HG02884 (cell line): ENCODE measurements around the gene GNAZ.

Source experiments
- ATAC-seq: cut with Tn5 transposase; IDR thresholded peaks from one replicate; pipeline ENCODE4 v1.9.1; 2021; ENCODE audit warnings: mild to moderate bottlenecking, moderate library complexity; ENCODE audit not compliant: unreplicated experiment

Gene GNAZ

GRCh38 chr22:23151827-23152226 lies 81.5 kb downstream of the GNAZ start:
- ATAC-seq: no peak

- no peak for ATAC-seq
Observed at GRCh38 chr22:23152238-23153114, 82.2 kb downstream of the GNAZ start.

GRCh38 chr22:23153994-23154393 lies 83.7 kb downstream of the GNAZ start:
- no peak for ATAC-seq

- no peak for ATAC-seq
Observed at GRCh38 chr22:23154461-23154860, 84.1 kb downstream of the GNAZ start.

- ATAC-seq: no peak
Observed at GRCh38 chr22:23155143-23155542, 84.8 kb downstream of the GNAZ start.

GRCh38 chr22:23155831-23156230 lies 85.5 kb downstream of the GNAZ start:
- ATAC-seq: no peak

GRCh38 chr22:23156286-23156685 lies 86.0 kb downstream of the GNAZ start:
- no peak for ATAC-seq

- no peak for ATAC-seq
Observed at GRCh38 chr22:23157560-23158515, 87.5 kb downstream of the GNAZ start.

GRCh38 chr22:23158516-23159290 lies 88.4 kb downstream of the GNAZ start:
- ATAC-seq: no peak

- no peak for ATAC-seq
Observed at GRCh38 chr22:23159291-23159630, 88.9 kb downstream of the GNAZ start.

- no peak for ATAC-seq
Observed at GRCh38 chr22:23161029-23161428, 90.7 kb downstream of the GNAZ start.

GRCh38 chr22:23161574-23161973 lies 91.3 kb downstream of the GNAZ start:
- no peak for ATAC-seq

GRCh38 chr22:23163665-23164064 lies 93.3 kb downstream of the GNAZ start:
- no peak for ATAC-seq

GRCh38 chr22:23164091-23164490 lies 93.8 kb downstream of the GNAZ start:
- ATAC-seq: no peak

- ATAC-seq: no peak
Observed at GRCh38 chr22:23166042-23166831, 95.9 kb downstream of the GNAZ start.

GRCh38 chr22:23166841-23167616 lies 96.7 kb downstream of the GNAZ start:
- no peak for ATAC-seq

GRCh38 chr22:23168391-23169042 lies 98.2 kb downstream of the GNAZ start:
- ATAC-seq: no peak

- no peak for ATAC-seq
Observed at GRCh38 chr22:23169043-23169406, 98.7 kb downstream of the GNAZ start.
